ENCODE results near the gene DNAJC15. TPM values are rescaled to one million over a fixed set of nuclear protein-coding genes. Genes with fewer than 3 reads are reported as not detected.
A peak's percentile ranks its signal among the peaks of the same experiment; 100 is the strongest.
"Not testable (repeated sequence)": the region's sequence is repeated elsewhere in the genome, so short reads cannot be mapped to it uniquely, and the experiment has no call there.

The DNAJC15 gene
- total and polyA plus RNA-seq, 2 experiments from 2014 or later: 25.9 to 70.5 TPM

DNA sequence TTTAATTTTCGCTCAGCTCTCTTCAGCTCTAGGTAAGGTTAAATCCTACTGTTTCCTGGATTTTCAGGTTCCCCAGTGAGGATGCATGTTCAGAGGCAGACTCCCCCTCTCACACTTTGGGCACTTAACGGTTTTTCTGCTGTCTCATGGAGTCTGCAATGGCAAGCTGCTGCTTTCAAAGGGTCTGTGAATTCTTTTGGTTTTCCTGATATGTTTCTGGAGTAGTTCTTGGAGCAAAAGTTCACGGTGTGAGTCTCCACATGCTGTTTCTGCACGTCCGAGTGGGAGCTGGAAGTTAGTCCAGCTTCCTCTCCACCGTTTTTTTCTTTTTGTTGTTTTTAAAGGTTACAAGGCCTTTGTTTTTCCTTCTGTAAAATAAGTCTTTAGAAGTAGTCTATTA, 35.4 kb downstream of the DNAJC15 start:
- no peaks in the 10 kb centered on the region for H4K20me1 ChIP-seq (ENCODE audit: insufficient read depth)
- 92 to 93% methylated on average over 6 of the region's 6 CpGs for WGBS, 2 experiments (ENCODE audit: low coverage in 1 of 2, low lambda C conversion rate in 2 of 2, missing lambda C conversion rate in 2 of 2)
- TF ChIP-seq EZH2 (IDR thresholded peaks at IDR 0.05; ENCODE audit: insufficient read depth, poor library complexity, severe bottlenecking) (no peak), EZH2phosphoT487 (IDR thresholded peaks at IDR 0.05; ENCODE audit: insufficient read depth, low read depth) (no peak)
- peaks cover 91% of the 10 kb centered on the region for H3K79me2 ChIP-seq (ENCODE audit: insufficient read depth)
- H3K36me3 ChIP-seq (ENCODE audit: low read depth): no peaks in the 10 kb centered on the region
- no peaks in the 10 kb centered on the region for H3K9me3 ChIP-seq (ENCODE audit: low read depth)
- H3F3A ChIP-seq (ENCODE audit: insufficient read depth): peaks cover 26% of the 10 kb centered on the region
- H3K4me3 ChIP-seq: no peak overlapping the region
- H3K9ac ChIP-seq: peak overlapping the region; percentile 33
- peaks cover 36% of the 10 kb centered on the region for H3K4me1 ChIP-seq (ENCODE audit: insufficient read depth)
- no peak for DNase-seq
- peak overlapping the region; percentile 59 for H3K27ac ChIP-seq
- H2AFZ ChIP-seq: no peak overlapping the region; the same call in 1 of the 2 replicates
- H3K9me2 ChIP-seq (ENCODE audit: insufficient read depth): no peaks in the 10 kb centered on the region
- in situ Hi-C loops (cut with MboI): no loop called here
- no peaks in the 10 kb centered on the region for H3K27me3 ChIP-seq (replicated peaks; ENCODE audit: insufficient read depth)
- peak overlapping the region; percentile 66 for H3K4me2 ChIP-seq (ENCODE audit: unreplicated experiment)

DNA sequence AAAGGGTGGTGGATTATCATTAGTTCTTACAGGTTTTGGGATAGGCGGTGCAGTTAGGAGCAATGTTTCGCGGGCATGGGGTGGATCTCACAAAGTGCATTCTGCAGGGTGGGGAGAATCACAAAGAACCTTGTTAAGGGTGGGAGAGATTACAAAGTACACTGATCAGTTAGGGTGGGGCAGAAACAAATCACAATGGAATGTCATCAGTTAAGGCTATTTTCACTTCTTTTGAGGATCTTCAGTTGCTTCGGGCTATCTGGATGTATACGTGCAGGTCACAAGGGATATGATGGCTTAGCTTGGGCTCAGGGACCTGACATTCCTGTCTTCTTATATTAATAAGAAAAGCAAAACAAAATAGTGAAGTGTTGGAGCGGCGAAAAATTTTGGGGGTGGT, 36.4 kb downstream of the DNAJC15 start:
- H3K27me3 ChIP-seq (replicated peaks; ENCODE audit: insufficient read depth); in situ Hi-C loops (cut with MboI); H4K20me1 ChIP-seq (ENCODE audit: insufficient read depth); H3K9ac ChIP-seq; DNase-seq; H3K9me3 ChIP-seq (ENCODE audit: low read depth); H2AFZ ChIP-seq; H3K9me2 ChIP-seq (ENCODE audit: insufficient read depth); H3K27ac ChIP-seq; H3K4me3 ChIP-seq; H3K36me3 ChIP-seq (ENCODE audit: low read depth); H3K4me2 ChIP-seq (ENCODE audit: unreplicated experiment): not testable (repeated sequence)
- Histone ChIP-seq H3F3A (ENCODE audit: insufficient read depth) (peaks cover 17% of the 10 kb centered on the region), H3K79me2 (ENCODE audit: insufficient read depth) (peaks cover 90% of the 10 kb centered on the region), H3K4me1 (ENCODE audit: insufficient read depth) (peaks cover 26% of the 10 kb centered on the region)
- 98 to 100% methylated on average over 7 of the region's 7 CpGs for WGBS, 2 experiments (ENCODE audit: low coverage in 1 of 2, low lambda C conversion rate in 2 of 2, missing lambda C conversion rate in 2 of 2)

DNA sequence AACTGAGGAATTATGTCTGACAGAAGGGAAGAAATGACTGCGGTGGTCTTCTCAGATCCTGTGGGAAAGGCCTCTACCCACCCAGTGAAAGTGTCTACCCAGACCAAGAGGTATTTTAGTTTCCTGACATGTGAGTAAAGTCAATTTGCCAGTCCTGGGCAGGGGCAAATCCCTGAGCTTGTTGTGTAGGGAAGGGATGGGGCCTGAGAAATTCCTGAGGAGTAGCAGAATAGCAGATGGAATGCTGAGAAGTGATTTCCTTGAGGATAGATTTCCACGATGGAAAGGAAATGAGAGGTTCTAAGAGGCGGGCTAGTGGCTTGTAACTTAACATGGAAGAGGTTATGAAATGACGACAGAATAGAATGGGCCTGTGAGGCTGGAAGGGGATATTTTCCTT, 37.4 kb downstream of the DNAJC15 start:
- in situ Hi-C loops (cut with MboI); H3K36me3 ChIP-seq (ENCODE audit: low read depth); H3K9me2 ChIP-seq (ENCODE audit: insufficient read depth); H3K27ac ChIP-seq; H3F3A ChIP-seq (ENCODE audit: insufficient read depth); H3K9me3 ChIP-seq (ENCODE audit: low read depth); H3K4me2 ChIP-seq (ENCODE audit: unreplicated experiment); H3K4me3 ChIP-seq; DNase-seq; H4K20me1 ChIP-seq (ENCODE audit: insufficient read depth); H2AFZ ChIP-seq; H3K9ac ChIP-seq; H3K27me3 ChIP-seq (replicated peaks; ENCODE audit: insufficient read depth): not testable (repeated sequence)
- WGBS, 2 experiments (ENCODE audit: low coverage in 1 of 2, low lambda C conversion rate in 2 of 2, missing lambda C conversion rate in 2 of 2): 92 to 95% methylated on average over 4 of the region's 4 CpGs
- H3K79me2 ChIP-seq (ENCODE audit: insufficient read depth): peaks cover 94% of the 10 kb centered on the region
- H3K4me1 ChIP-seq (ENCODE audit: insufficient read depth): peaks cover 24% of the 10 kb centered on the region

- no peak overlapping the region for H3K9ac ChIP-seq
- TF ChIP-seq EZH2 (IDR thresholded peaks at IDR 0.05; ENCODE audit: insufficient read depth, poor library complexity, severe bottlenecking): no peak
- TF ChIP-seq EZH2phosphoT487 (IDR thresholded peaks at IDR 0.05; ENCODE audit: insufficient read depth, low read depth): no peak
- WGBS, 2 experiments (ENCODE audit: low coverage in 1 of 2, low lambda C conversion rate in 2 of 2, missing lambda C conversion rate in 2 of 2): 97 to 98% methylated on average over 5 of the region's 5 CpGs
- no peak for DNase-seq
- in situ Hi-C loops (cut with MboI): no loop called here
- H3K27ac ChIP-seq: no peak overlapping the region
- H3K9me2 ChIP-seq (ENCODE audit: insufficient read depth): no peaks in the 10 kb centered on the region
- H3K4me2 ChIP-seq (ENCODE audit: unreplicated experiment): no peak overlapping the region
- no peak overlapping the region for H3K4me3 ChIP-seq
- H3F3A ChIP-seq (ENCODE audit: insufficient read depth): no peaks in the 10 kb centered on the region; the same call in 1 of the 2 replicates
- no peaks in the 10 kb centered on the region for H3K27me3 ChIP-seq (replicated peaks; ENCODE audit: insufficient read depth)
- no peak overlapping the region for H2AFZ ChIP-seq
- H3K79me2 ChIP-seq (ENCODE audit: insufficient read depth): peaks cover 85% of the 10 kb centered on the region
- no peaks in the 10 kb centered on the region for H3K9me3 ChIP-seq (ENCODE audit: low read depth)
- 0 out of 2 replicates have a peak, but pooled peaks cover under 1% of the 10 kb centered on the region for H3K36me3 ChIP-seq (ENCODE audit: low read depth)
- H3K4me1 ChIP-seq (ENCODE audit: insufficient read depth): peaks cover 15% of the 10 kb centered on the region
- no peaks in the 10 kb centered on the region for H4K20me1 ChIP-seq (ENCODE audit: insufficient read depth)
These were observed 38.3 kb downstream of the DNAJC15 start for GRCh38 chr13:43061496-43062280.

DNA sequence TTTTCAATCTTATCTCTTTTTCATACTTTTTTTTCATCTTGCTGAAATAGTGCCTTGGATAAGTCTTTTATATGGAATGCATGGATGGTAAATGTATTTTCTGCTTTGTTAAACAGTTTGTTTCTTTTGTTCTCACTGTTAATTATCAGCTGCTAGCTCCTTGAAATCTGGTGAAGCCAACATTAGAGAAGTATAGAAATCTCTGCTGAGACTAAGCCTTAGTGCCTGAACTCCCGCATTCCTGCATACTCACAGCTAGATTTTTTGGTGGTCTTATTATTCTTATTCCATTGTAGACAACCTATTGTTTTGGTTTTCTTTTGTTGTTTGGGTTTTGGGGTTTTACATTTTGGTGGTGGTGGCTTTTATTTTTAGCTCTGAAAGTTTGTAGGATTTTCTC, 48.4 kb downstream of the DNAJC15 start:
- Histone ChIP-seq H3K4me2 (ENCODE audit: unreplicated experiment) (no peak overlapping the region), H3K27me3 (replicated peaks; ENCODE audit: insufficient read depth) (no peaks in the 10 kb centered on the region), H3K79me2 (ENCODE audit: insufficient read depth) (peaks cover 27% of the 10 kb centered on the region), H3K4me3 (no peak overlapping the region), H4K20me1 (ENCODE audit: insufficient read depth) (no peaks in the 10 kb centered on the region), H3K36me3 (ENCODE audit: low read depth) (peaks cover 22% of the 10 kb centered on the region), H3K9me3 (ENCODE audit: low read depth) (no peaks in the 10 kb centered on the region), H3K9me2 (ENCODE audit: insufficient read depth) (no peaks in the 10 kb centered on the region), H2AFZ (no peak overlapping the region), H3F3A (ENCODE audit: insufficient read depth) (no peaks in the 10 kb centered on the region), H3K4me1 (ENCODE audit: insufficient read depth) (no peaks in the 10 kb centered on the region), H3K9ac (no peak overlapping the region), H3K27ac (no peak overlapping the region)
- 97 to 100% methylated on average over 1 of the region's 1 CpG for WGBS, 2 experiments (ENCODE audit: low coverage in 1 of 2, low lambda C conversion rate in 2 of 2, missing lambda C conversion rate in 2 of 2)
- TF ChIP-seq EZH2 (IDR thresholded peaks at IDR 0.05; ENCODE audit: insufficient read depth, poor library complexity, severe bottlenecking): no peak
- TF ChIP-seq EZH2phosphoT487 (IDR thresholded peaks at IDR 0.05; ENCODE audit: insufficient read depth, low read depth): no peak
- no peak for DNase-seq
- in situ Hi-C loops (cut with MboI): no loop called here

All from GM23248 (cell line).